OCI-LY1 (cell line): Measurements from ENCODE around the gene ZXDC.

ENCODE experiments used
- CTCF ChIP-seq: fragments of 200-600 bp; sonication (generic), shearing (Covaris generic); IDR thresholded peaks from 2 replicates; pipeline ENCODE4 v1.5.1; 2017; ENCODE audit warnings: mild to moderate bottlenecking, antibody characterized with exemption, low read length, moderate library complexity, mixed read lengths
- EZH2 ChIP-seq: fragments of 200-600 bp; sonication (generic), shearing (Covaris generic); IDR thresholded peaks from 2 replicates; pipeline ENCODE4 v1.8.0; 2017; ENCODE audit warnings: borderline replicate concordance, mixed run types, mild to moderate bottlenecking, antibody characterized with exemption, low read length, moderate library complexity, mixed read lengths

GRCh38 chr3:126395846-126396513 is 79.7 kb downstream of the ZXDC start:
- TF ChIP-seq CTCF (no peak), EZH2 (no peak)
